ENCODE data around the gene VSIG10. TPM values are rescaled to one million over a fixed set of nuclear protein-coding genes. Genes with fewer than 3 reads are reported as not detected.
A peak's percentile ranks its signal among the peaks of the same experiment; 100 is the strongest.

Gene VSIG10
- total and polyA plus RNA-seq, 2 of the 13 experiments (the other 11 are each of a cell fraction or from before 2014, with no cell fraction given): 25.6 to 42.5 TPM

DNA sequence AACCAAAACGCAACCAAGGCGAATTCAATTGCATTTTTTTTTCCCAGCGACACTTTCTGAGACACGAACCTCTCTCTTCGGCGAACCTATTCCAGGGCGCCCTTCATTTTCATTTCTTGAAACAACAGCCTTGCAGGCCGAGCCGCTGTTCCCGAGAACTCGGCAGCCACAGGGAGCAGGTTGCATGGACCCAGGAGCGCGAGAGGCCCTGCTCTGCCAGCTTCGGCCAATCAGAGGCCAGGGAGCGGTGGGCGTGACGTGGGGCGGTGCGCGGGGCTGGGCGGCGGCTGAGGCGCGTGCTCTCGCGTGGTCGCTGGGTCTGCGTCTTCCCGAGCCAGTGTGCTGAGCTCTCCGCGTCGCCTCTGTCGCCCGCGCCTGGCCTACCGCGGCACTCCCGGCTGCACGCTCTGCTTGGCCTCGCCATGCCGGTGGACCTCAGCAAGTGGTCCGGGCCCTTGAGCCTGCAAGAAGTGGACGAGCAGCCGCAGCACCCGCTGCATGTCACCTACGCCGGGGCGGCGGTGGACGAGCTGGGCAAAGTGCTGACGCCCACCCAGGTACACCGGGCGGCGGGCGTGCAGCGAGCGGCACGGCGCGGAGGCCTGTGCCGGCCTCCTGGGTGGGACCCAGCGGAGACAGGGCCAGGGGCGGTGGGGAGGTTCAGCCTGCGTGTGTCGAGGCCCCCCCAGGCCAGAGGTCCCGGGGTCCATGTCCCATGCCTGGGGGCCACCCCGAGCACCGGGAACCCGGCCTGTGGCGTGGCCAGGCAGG, 32.2 kb upstream of the VSIG10 start, which contains the start of gene PEBP1 (continued):
- TF ChIP-seq, protein P1, sequence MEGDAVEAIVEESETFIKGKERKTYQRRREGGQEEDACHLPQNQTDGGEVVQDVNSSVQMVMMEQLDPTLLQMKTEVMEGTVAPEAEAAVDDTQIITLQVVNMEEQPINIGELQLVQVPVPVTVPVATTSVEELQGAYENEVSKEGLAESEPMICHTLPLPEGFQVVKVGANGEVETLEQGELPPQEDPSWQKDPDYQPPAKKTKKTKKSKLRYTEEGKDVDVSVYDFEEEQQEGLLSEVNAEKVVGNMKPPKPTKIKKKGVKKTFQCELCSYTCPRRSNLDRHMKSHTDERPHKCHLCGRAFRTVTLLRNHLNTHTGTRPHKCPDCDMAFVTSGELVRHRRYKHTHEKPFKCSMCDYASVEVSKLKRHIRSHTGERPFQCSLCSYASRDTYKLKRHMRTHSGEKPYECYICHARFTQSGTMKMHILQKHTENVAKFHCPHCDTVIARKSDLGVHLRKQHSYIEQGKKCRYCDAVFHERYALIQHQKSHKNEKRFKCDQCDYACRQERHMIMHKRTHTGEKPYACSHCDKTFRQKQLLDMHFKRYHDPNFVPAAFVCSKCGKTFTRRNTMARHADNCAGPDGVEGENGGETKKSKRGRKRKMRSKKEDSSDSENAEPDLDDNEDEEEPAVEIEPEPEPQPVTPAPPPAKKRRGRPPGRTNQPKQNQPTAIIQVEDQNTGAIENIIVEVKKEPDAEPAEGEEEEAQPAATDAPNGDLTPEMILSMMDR (CRISPR knock-in tag; IDR thresholded peaks at IDR 0.05): peak; percentile 24; the same call in 1 of the 2 replicates
- TF ChIP-seq ZNF556 (CRISPR knock-in tag; IDR thresholded peaks at IDR 0.05; ENCODE audit: borderline replicate concordance) (peak; percentile 76; the same call in 1 of the 2 replicates), ONECUT2 (CRISPR knock-in tag; IDR thresholded peaks at IDR 0.05) (peak; percentile 43), ZBTB2 (CRISPR knock-in tag; IDR thresholded peaks at IDR 0.05; ENCODE audit: low read depth) (no peak), ZNF251 (CRISPR knock-in tag; IDR thresholded peaks at IDR 0.05) (no peak), ZNF318 (CRISPR knock-in tag; IDR thresholded peaks at IDR 0.05) (peak; percentile 58; the same call in 1 of the 2 replicates), HHEX (CRISPR knock-in tag; IDR thresholded peaks at IDR 0.05) (no peak), CBFB (CRISPR knock-in tag; IDR thresholded peaks at IDR 0.05) (peak; percentile 80; the same call in 1 of the 2 replicates), PLSCR1 (CRISPR knock-in tag; IDR thresholded peaks at IDR 0.05; ENCODE audit: borderline replicate concordance) (peak; percentile 91; the same call in 1 of the 2 replicates), RFXANK (CRISPR knock-in tag; IDR thresholded peaks at IDR 0.05) (peak; percentile 37; the same call in 1 of the 2 replicates), ZNF451 (CRISPR knock-in tag; IDR thresholded peaks at IDR 0.05) (peak; percentile 85), FUBP1 (CRISPR knock-in tag; IDR thresholded peaks at IDR 0.05; ENCODE audit: borderline replicate concordance) (no peak), ZFAT (CRISPR knock-in tag; conservative IDR thresholded peaks at IDR 0.05) (peak; percentile 73)
